Calu3 (cell line): ENCODE data around the gene GYPC. TPM values are rescaled to one million over a fixed set of nuclear protein-coding genes. Genes with fewer than 3 reads are reported as not detected.

ENCODE experiments used
- BruUV-seq: library from RNA; stranded (reverse); fragments of 400-500 nt; replicated peaks from 2 replicates; lab custom pipeline; 2021; lab: Mats Ljungman, UMichigan
- CTCF ChIA-PET: fragments of 300-600 bp; sonication (Branson Sonifier 250); formaldehyde crosslinking; loops from one replicate; lab custom pipeline; 2022; ENCODE audit warnings: antibody characterized with exemption; lab: Charles Lee
- DNase-seq: peaks from one replicate; pipeline ENCODE4 v3.0.0; 2022
- H3K27ac Mint-ChIP-seq: one replicate; pipeline ENCODE4 v1.8.0; 2022; ENCODE audit warnings: mixed read lengths; ENCODE audit not compliant: unreplicated experiment
- H3K27me3 Mint-ChIP-seq: one replicate; pipeline ENCODE4 v1.8.0; 2022; ENCODE audit warnings: mixed read lengths; ENCODE audit not compliant: unreplicated experiment
- H3K36me3 Mint-ChIP-seq: one replicate; pipeline ENCODE4 v1.8.0; 2022; ENCODE audit warnings: mild to moderate bottlenecking, moderate library complexity, mixed read lengths; ENCODE audit not compliant: insufficient read depth, unreplicated experiment
- H3K4me1 Mint-ChIP-seq: one replicate; pipeline ENCODE4 v1.8.0; 2022; ENCODE audit warnings: mild to moderate bottlenecking, low read depth, mixed read lengths; ENCODE audit not compliant: unreplicated experiment
- H3K4me3 Mint-ChIP-seq: one replicate; pipeline ENCODE4 v1.8.0; 2022; ENCODE audit warnings: mild to moderate bottlenecking, low read depth, moderate library complexity, mixed read lengths; ENCODE audit not compliant: unreplicated experiment
- H3K9me3 Mint-ChIP-seq: one replicate; pipeline ENCODE4 v1.8.0; 2022; ENCODE audit warnings: low read depth, mixed read lengths; ENCODE audit not compliant: unreplicated experiment
- intact Hi-C: fragments of 100-400 bp; cut with micrococcal nuclease; formaldehyde crosslinking; loops from one replicate; pipeline ENCODE4 v1.10.0; 2022; ENCODE audit not compliant: unreplicated experiment
- total RNA-seq: library from RNA; stranded (reverse); gene quantifications from 2 replicates; pipeline ENCODE4 v1.2.3, GENCODE V29; 2022
- TF ChIP-seq, protein P1 (sequence below): fragments of 200-600 bp; IDR thresholded peaks from one replicate; pipeline ENCODE4 v1.8.0; 2022; ENCODE audit warnings: antibody characterized with exemption; ENCODE audit not compliant: unreplicated experiment

GYPC gene
- total RNA-seq, 1 experiment from 2014 or later: not detected

DNA sequence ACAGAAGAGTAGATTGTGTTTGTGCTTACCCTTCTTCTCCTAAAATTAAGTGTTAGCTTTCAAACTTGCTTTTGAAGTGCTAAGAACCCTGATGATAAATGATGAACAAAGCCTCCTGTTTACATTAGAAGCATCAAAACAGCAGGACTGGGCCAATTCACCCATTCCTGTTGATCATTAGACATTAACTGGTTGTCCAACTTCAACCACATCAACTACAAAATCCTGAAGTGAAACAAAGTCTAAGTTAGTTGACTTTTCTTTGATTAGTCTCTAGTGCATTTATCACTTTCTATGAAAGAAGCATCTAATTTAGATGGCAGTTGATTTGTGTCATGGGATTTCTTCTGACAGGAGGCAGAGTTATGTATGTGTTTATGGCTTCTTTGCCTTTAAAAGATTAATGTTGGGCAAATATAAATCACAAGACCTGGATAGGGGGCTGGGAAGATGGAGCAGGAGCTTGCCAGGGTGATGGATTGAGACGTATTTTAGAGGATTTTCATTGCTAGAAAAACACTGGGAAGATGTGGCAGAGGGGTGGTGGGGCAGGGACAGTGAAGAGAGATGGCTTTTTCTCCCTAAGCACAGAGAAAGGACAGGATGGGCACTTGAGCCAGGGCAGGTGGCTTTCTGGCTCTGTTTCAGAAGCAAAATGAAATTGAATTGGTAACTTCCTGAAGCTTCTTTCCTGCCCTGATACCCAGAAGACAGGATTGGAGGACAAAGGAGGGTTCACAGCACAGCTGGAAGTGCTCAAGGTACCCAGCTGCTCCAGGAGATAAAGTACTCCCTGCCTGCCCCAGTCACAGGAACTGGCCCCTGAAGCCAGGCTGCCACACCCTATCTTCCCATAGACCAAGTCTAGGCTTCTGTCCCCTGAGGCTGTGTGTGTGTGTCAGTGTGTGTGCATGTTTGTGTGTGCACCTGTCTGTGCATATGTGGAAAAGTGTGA lies 20.5 kb downstream of the GYPC start:
- Mint-ChIP-seq H3K36me3 (no peaks in the 10 kb centered on the region), H3K4me1 (no peaks in the 10 kb centered on the region), H3K27me3 (no peaks in the 10 kb centered on the region), H3K4me3 (no peak overlapping the region), H3K27ac (no peak overlapping the region), H3K9me3 (peaks cover 10% of the 10 kb centered on the region)
- CTCF ChIA-PET: no interaction called here
- no peak for DNase-seq
- TF ChIP-seq, protein P1, sequence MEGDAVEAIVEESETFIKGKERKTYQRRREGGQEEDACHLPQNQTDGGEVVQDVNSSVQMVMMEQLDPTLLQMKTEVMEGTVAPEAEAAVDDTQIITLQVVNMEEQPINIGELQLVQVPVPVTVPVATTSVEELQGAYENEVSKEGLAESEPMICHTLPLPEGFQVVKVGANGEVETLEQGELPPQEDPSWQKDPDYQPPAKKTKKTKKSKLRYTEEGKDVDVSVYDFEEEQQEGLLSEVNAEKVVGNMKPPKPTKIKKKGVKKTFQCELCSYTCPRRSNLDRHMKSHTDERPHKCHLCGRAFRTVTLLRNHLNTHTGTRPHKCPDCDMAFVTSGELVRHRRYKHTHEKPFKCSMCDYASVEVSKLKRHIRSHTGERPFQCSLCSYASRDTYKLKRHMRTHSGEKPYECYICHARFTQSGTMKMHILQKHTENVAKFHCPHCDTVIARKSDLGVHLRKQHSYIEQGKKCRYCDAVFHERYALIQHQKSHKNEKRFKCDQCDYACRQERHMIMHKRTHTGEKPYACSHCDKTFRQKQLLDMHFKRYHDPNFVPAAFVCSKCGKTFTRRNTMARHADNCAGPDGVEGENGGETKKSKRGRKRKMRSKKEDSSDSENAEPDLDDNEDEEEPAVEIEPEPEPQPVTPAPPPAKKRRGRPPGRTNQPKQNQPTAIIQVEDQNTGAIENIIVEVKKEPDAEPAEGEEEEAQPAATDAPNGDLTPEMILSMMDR: no peak
- intact Hi-C loops: no loop called here
- no TSS peak for BruUV-seq

DNA sequence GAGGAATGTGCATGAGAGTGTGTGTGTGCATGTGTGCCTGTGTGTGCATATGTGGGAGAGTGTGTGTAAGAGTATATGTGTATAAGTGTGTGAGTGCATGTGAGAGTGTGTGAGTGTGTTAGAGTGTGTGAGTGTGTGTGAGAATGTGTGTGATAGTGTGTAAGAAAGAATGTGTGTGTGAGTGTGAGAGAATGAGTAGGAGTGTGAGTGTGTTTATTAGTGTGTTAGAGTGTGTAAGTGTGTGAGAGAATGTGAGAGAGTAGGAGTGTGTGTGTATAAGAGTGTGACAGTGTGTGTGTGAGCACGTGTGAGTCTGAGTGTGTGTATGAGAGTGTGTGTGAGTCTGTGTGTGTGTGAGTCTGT lies 21.2 kb downstream of the GYPC start:
- H3K9me3 Mint-ChIP-seq: peaks cover 11% of the 10 kb centered on the region
- intact Hi-C loops: no loop called here
- TF ChIP-seq, protein P1: no peak
- no peak overlapping the region for H3K27ac Mint-ChIP-seq
- H3K27me3 Mint-ChIP-seq: no peaks in the 10 kb centered on the region
- H3K4me1 Mint-ChIP-seq: no peaks in the 10 kb centered on the region
- CTCF ChIA-PET: no interaction called here
- no TSS peak for BruUV-seq
- DNase-seq: no peak
- H3K36me3 Mint-ChIP-seq: no peaks in the 10 kb centered on the region
- H3K4me3 Mint-ChIP-seq: no peak overlapping the region

DNA sequence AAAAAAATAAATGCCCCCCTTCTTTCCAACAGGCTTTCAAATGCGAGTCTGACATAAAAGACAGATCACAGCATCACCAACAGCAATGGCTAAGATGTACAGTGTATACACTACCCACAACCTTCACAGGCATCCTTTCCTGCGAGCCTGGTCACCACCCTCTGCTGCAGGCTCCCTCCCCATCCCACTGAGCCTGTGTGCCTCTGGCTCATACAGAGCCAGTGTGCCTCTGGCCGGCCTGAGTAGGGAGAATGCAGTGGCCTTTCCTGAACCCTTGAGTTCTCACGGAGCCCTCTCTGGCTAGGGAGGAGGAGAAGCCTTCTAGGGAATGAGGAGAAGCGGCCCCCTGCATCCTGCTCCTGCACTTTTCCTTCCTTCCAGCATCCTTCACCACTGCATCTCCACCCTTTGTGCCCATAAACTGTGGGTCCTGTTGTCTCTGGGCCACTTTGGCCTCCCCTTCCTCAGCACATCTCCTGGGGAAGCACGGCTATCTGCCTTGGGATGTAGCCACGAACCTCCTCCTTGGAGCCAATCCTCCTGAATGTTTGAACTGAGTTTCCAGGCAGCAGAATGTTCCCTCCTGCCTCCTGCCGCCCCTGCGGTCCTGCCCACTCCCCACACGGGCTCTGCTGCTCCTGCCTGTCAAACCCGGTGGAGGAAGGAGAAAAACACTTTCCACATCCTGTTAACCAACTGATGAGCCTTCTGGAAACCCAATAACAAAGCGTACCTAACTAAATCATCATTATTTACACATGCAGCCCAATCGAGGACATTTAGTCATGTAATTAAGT lies 22.5 kb downstream of the GYPC start:
- Mint-ChIP-seq H3K27me3 (no peaks in the 10 kb centered on the region), H3K4me1 (no peaks in the 10 kb centered on the region), H3K27ac (no peak overlapping the region), H3K9me3 (peaks cover 11% of the 10 kb centered on the region), H3K4me3 (no peak overlapping the region), H3K36me3 (no peaks in the 10 kb centered on the region)
- DNase-seq: no peak
- no TSS peak for BruUV-seq
- intact Hi-C loops: no loop called here
- TF ChIP-seq, protein P1: no peak
- CTCF ChIA-PET: no interaction called here

DNA sequence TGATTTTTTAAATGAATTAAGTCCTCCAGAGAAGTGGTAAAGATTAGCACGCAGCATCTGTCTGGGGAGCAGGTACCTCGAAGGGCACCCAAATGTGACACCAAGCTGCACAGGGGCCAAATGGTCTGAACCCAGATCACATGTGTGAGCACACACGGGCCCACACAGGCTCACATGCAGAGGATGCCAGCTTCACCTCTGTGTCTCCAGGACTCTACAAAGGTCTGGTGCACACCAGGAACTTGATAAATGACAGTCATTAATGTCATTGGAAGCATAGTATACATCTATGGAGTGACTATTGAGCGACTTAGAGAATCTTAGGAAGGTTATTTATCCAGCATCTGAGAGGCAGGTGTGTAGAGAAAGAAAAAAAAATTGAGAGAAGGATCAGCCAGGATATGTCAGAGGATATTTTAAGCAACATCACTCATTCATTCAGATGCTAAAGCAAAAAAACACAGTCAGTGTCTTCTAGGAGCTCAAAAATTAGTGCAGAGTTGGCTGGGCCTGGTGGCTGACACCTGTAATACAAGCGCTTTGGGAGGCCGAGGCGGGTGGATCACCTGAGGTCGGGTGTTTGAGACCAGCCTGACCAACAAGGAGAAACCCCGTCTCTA lies 23.2 kb downstream of the GYPC start:
- Mint-ChIP-seq H3K27ac (no peak overlapping the region), H3K4me3 (no peak overlapping the region), H3K9me3 (peaks cover 11% of the 10 kb centered on the region), H3K27me3 (no peaks in the 10 kb centered on the region), H3K4me1 (no peaks in the 10 kb centered on the region), H3K36me3 (no peaks in the 10 kb centered on the region)
- TF ChIP-seq, protein P1: no peak
- no peak for DNase-seq
- no TSS peak for BruUV-seq
- CTCF ChIA-PET: no interaction called here
- intact Hi-C loops: no loop called here
